ENCODE measurements around the gene PSEN2. TPM values are rescaled to one million over a fixed set of nuclear protein-coding genes. Genes with fewer than 3 reads are reported as not detected.
"Not testable (repeated sequence)": the region's sequence is repeated elsewhere in the genome, so short reads cannot be mapped to it uniquely, and the experiment has no call there.

The PSEN2 gene
- polyA plus RNA-seq (ENCODE audit: insufficient read length in 12 of 12): 100 to 1,000 TPM in 7 of 12 donors, 10 to 100 TPM in 4, not detected in 1; 37.8 to 228 (median 119) TPM
- long read RNA-seq, donor 1, partial matches to known transcripts: 11 of 11 reads
- long read RNA-seq, donor 1, other reads (novel, unspliced or antisense): 0 of 11 reads
- long read RNA-seq, donor 2, partial matches to known transcripts: 12 of 16 reads
- long read RNA-seq, donor 2, other reads (novel, unspliced or antisense): 0 of 16 reads
- long read RNA-seq, donor 3, partial matches to known transcripts: 0 of 6 reads
- long read RNA-seq, donor 3, other reads (novel, unspliced or antisense): 0 of 6 reads
- long read RNA-seq, donor 4, partial matches to known transcripts: 5 of 6 reads
- long read RNA-seq, donor 4, other reads (novel, unspliced or antisense): 0 of 6 reads
- long read RNA-seq, donor 5, partial matches to known transcripts: 22 of 28 reads
- long read RNA-seq, donor 5, other reads (novel, unspliced or antisense): 0 of 28 reads
- long read RNA-seq, donor 6, partial matches to known transcripts: 13 of 15 reads
- long read RNA-seq, donor 6, other reads (novel, unspliced or antisense): 0 of 15 reads
- long read RNA-seq, donor 7, partial matches to known transcripts: 14 of 16 reads
- long read RNA-seq, donor 7, other reads (novel, unspliced or antisense): 0 of 16 reads
- long read RNA-seq, donor 8, partial matches to known transcripts: 25 of 29 reads
- long read RNA-seq, donor 8, other reads (novel, unspliced or antisense): 0 of 29 reads
- long read RNA-seq, donor 9, partial matches to known transcripts: 0 of 1 reads
- long read RNA-seq, donor 9, other reads (novel, unspliced or antisense): 0 of 1 reads
- long read RNA-seq, donor 10, partial matches to known transcripts: 41 of 48 reads
- long read RNA-seq, donor 10, other reads (novel, unspliced or antisense): 0 of 48 reads
- long read RNA-seq, donor 11, partial matches to known transcripts: 14 of 18 reads
- long read RNA-seq, donor 11, other reads (novel, unspliced or antisense): 0 of 18 reads

GRCh38 chr1:226870401-226871279 is at the start of gene PSEN2:
Gene PSEN2 (plus strand): TSS chr1:226870616. CDS start chr1:226881908, 11,292 bp downstream.
- peak; percentile 32 for DNase-seq

GRCh38 chr1:226820941-226821718 is 49.3 kb upstream of the PSEN2 start:
- peak; percentile 97 for DNase-seq

- peak; percentile 73 for DNase-seq
Measured at GRCh38 chr1:226821719-226822085, 48.7 kb upstream of the PSEN2 start.

DNA sequence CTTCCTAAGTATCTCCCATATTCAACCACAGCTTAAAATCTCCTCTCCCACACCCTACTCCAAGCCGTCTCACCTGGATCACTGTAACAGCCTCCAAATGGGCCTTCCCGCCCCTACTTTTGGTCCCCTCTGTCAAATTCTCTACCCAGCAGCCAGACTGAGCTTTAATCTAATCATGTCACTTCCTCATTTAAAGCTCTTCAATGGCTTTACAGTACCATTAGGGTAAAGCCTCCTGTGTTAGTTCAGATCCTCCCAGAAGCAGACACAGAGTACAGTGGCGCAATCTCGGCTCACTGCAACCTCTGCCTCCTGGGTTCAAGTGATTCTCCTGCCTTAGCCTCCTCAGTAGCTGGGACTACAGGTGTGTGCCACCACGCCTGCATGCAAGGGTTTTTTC is 46.8 kb upstream of the PSEN2 start:
- no peak for DNase-seq

- no peak for DNase-seq
Measured at GRCh38 chr1:226825037-226825745, 45.2 kb upstream of the PSEN2 start.

DNA sequence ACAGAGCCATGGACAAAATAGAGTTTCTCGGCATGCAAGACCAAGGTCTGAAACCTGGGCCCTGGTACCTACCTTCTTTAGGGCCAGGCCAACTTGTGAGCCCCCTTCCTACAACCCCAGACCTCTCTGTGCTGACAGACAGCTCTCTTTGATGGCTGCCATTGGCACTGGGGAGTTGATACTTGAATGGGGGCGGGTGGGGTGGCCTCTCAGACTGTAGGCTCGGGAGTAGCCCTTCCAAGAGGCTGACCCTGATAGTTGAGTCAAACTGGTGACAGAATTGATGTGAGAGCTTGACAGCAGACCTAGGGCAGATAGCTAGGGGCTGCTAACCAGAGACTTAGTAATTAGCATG is 44.7 kb upstream of the PSEN2 start:
- no peak for DNase-seq

- no peak for DNase-seq
Measured at GRCh38 chr1:226826479-226827261, 43.7 kb upstream of the PSEN2 start.

DNA sequence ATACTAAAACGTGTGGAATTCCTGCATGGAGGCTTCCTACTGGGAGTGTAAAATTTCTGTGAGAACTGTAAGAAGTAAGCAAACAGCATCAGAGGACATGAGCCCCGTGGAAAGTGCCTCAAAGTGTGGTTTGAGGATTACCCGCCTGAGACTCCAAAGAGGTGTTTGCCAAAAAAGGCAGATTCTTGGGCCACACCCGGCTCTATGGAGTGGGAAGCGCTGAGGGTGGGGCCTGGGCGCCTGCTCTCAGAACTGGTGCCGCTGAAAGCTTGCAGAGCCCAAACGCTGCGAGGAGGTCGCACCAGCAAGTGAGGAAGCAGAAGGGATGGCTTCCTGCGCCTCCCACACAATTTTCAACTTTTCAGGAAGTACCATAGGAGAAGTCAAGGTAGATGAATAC is 43.0 kb upstream of the PSEN2 start:
- peak; percentile 58 for DNase-seq

- peak; percentile 97 for DNase-seq
Measured at GRCh38 chr1:226827968-226828513, 42.4 kb upstream of the PSEN2 start.

DNA sequence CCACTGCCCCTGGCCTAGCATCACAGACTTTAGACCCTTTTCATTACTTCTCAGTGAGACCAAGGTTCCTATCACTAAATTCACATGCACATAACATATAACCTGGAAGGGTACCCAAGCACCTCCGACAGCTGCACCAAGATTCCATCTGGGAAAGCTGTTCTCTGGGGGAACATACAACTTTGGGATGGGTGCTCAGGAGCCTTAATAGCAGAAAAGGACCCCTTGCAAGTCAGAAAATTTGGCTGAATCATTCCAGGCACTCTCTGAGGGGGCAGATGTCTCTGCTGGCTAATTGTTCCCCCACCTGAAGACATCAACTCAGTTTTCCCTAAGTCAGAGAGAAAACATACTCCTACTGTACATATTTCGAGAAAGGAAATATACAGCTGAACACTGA is 41.3 kb upstream of the PSEN2 start:
- no peak for DNase-seq

- DNase-seq: no peak
Measured at GRCh38 chr1:226831953-226832352, 38.5 kb upstream of the PSEN2 start.

- no peak for DNase-seq
Measured at GRCh38 chr1:226832613-226833012, 37.8 kb upstream of the PSEN2 start.

DNA sequence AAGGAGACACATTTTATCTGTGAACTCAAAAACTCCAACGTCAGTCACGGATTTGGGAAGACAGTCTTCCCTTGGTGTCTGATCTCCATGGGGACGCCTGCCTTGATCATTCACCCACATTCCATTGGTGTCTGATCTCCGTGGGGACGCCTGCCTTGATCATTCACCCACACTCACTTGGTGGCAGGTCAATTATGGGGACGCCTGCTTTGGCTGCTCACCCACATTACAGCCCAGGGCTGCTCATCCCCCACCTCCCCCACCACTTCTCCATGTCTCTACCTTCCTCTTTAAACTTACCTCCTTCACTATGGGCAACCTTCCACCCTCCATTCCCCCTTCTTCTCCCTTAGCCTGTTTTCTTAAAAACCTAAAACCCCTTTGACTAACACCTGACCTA is 36.2 kb upstream of the PSEN2 start:
- not testable (repeated sequence) for DNase-seq

DNA sequence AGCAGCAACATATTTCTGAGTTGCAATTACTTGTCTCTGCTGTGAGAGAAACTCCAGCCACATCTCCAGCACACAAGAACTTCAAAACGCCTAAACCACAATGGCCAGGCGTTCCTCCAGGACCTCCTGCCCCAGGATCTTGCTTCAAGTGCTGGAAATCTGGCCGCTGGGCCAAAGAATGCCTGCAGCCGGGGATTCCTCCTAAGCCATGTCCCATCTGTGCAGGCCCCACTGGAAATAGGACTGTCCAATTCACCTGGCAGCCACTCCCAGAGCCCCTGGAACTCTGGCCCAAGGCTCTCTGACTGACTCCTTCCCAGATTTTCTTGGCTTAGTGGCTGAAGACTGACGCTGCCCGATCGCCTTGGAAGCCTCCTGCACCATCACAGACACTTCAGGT is 35.0 kb upstream of the PSEN2 start:
- not testable (repeated sequence) for DNase-seq

- not testable (repeated sequence) for DNase-seq
Measured at GRCh38 chr1:226837966-226838365, 32.5 kb upstream of the PSEN2 start.

GRCh38 chr1:226838456-226838855 is 32.0 kb upstream of the PSEN2 start:
- no peak for DNase-seq

DNA sequence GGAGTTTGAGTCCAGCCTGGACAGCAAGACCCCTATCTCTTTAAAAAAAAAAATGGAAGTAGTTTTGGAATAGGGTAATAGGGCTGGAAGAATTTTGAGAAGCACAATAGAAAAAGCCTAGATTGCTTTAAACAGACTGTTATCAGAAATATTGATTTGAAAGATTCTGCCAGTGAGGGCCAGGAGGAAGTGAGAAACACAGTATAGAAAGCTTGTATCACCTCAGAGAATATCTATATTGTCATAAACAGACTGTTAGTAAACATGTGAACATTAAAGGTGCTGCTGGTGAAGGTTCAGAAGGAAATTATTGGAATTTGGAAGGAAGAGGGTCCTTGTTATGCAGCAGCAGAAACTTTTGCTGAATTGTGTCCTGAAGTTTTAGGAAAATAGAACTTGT is 24.8 kb upstream of the PSEN2 start:
- no peak for DNase-seq

DNA sequence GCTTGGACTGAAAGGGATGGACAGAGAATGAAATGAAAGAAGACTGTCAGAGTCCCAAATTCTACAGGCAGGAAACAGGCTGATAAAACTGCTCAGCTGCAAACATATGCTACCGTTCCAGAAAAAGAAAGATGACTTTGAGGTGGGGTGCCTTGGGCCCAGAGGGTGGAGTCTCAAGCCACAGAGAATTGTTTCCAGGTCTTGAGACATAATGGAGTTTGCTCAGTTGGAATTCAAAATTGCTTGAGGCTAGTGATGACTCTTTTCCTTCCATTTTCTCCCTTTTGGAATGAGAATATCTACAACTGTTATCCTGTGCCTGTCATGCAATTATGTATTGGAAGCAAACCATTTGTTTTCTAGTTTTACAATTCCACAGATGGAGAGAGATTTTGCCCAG is 23.6 kb upstream of the PSEN2 start:
- no peak for DNase-seq

DNA sequence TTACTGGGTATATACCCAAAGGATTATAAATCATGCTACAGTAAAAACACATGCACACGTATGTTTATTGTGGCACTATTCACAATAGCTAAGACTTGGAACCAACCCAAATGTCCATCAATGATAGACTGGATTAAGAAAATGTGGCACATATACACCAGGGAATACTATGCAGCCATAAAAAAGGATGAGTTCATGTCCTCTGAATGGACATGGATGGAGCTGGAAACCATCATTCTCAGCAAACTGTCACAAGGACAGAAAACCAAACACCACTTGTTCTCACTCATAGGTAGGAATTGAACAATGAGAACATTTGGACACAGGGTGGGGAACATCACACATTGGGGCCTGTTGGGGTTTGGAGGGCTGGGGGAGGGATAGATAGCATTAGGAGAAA is 15.9 kb upstream of the PSEN2 start:
- not testable (repeated sequence) for DNase-seq
